Measurements from ENCODE around the gene D2HGDH.

Gene D2HGDH

GRCh38 chr2:241692448-241692847, 42.0 kb upstream of the D2HGDH start:
- Histone ChIP-seq H3K27me3 (ENCODE audit: insufficient read depth, low read length, poor library complexity) (no peaks in the 10 kb centered on the region), H3K79me1 (ENCODE audit: low read length) (peaks cover 5% of the 10 kb centered on the region), H3K18ac (ENCODE audit: low read length) (no peak overlapping the region), H3K23ac (ENCODE audit: low read length) (no peak overlapping the region), H3K4ac (ENCODE audit: low read depth, low read length) (no peak overlapping the region), H3K4me1 (ENCODE audit: control insufficient read depth, low read depth, low read length) (peaks cover 3% of the 10 kb centered on the region), H4K8ac (ENCODE audit: low read depth, low read length) (no peak overlapping the region), H2AK5ac (ENCODE audit: low read length) (no peak overlapping the region), H2BK120ac (ENCODE audit: low read depth, low read length) (no peak overlapping the region), H2BK5ac (ENCODE audit: low read length) (no peak overlapping the region), H3K56ac (ENCODE audit: low read length) (no peak overlapping the region), H3K27ac (ENCODE audit: low read depth, low read length) (no peak overlapping the region), H3K79me2 (ENCODE audit: control insufficient read depth, insufficient read depth, low read length) (peaks cover 7% of the 10 kb centered on the region), H2BK15ac (replicated peaks; ENCODE audit: low read depth) (no peak overlapping the region), H3K9ac (ENCODE audit: low read length) (no peak overlapping the region), H3K4me3 (ENCODE audit: low read length) (no peak overlapping the region), H3K36me3 (ENCODE audit: control insufficient read depth, insufficient read depth, low read length) (peaks cover 2% of the 10 kb centered on the region), H3K4me2 (ENCODE audit: low read length) (no peak overlapping the region), H4K5ac (ENCODE audit: low read length) (no peak overlapping the region)
- no CpG with 5 or more reads among the region's 6 CpGs for WGBS (ENCODE audit: extremely low coverage, insufficient coverage, low lambda C conversion rate)
- peak; percentile 58 for DNase-seq

DNA sequence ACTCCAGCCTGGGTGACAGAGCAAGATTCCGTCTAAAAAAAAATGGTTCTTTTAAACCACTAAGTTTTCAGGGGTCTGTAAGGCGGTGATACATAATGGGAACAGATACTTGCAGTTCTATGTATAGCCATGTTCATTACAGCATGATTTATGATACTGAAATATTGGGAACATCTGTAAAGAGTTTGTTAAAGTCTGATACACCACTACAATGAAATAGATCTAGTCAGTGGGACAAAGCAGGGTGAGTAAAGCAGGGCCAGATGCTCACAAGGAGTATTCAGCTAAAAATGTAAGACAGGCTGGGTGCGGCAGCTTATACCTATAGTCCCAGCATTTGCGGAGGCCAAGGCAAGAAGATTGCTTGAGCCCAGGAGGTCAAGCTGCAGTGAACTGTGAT, 38.8 kb upstream of the D2HGDH start:
- no peak overlapping the region for H3K9ac ChIP-seq (ENCODE audit: low read length)
- no peak overlapping the region for H4K8ac ChIP-seq (ENCODE audit: low read depth, low read length)
- no peak overlapping the region for H3K27ac ChIP-seq (ENCODE audit: low read depth, low read length)
- no peak overlapping the region for H3K4me3 ChIP-seq (ENCODE audit: low read length)
- H3K27me3 ChIP-seq (ENCODE audit: insufficient read depth, low read length, poor library complexity) = no peaks in the 10 kb centered on the region
- no CpG with 5 or more reads among the region's 4 CpGs for WGBS (ENCODE audit: extremely low coverage, insufficient coverage, low lambda C conversion rate)
- no peak overlapping the region for H3K18ac ChIP-seq (ENCODE audit: low read length)
- H3K79me1 ChIP-seq (ENCODE audit: low read length) = no peaks in the 10 kb centered on the region
- no peak overlapping the region for H2BK15ac ChIP-seq (replicated peaks; ENCODE audit: low read depth)
- no peak overlapping the region for H2BK5ac ChIP-seq (ENCODE audit: low read length)
- H3K4me1 ChIP-seq (ENCODE audit: control insufficient read depth, low read depth, low read length) = no peaks in the 10 kb centered on the region
- H4K5ac ChIP-seq (ENCODE audit: low read length) = no peak overlapping the region
- H3K36me3 ChIP-seq (ENCODE audit: control insufficient read depth, insufficient read depth, low read length) = peaks cover 2% of the 10 kb centered on the region
- H3K79me2 ChIP-seq (ENCODE audit: control insufficient read depth, insufficient read depth, low read length) = no peaks in the 10 kb centered on the region
- H3K4ac ChIP-seq (ENCODE audit: low read depth, low read length) = no peak overlapping the region
- H2AK5ac ChIP-seq (ENCODE audit: low read length) = no peak overlapping the region
- H3K56ac ChIP-seq (ENCODE audit: low read length) = no peak overlapping the region
- DNase-seq = no peak
- no peak overlapping the region for H2BK120ac ChIP-seq (ENCODE audit: low read depth, low read length)
- no peak overlapping the region for H3K4me2 ChIP-seq (ENCODE audit: low read length)
- H3K23ac ChIP-seq (ENCODE audit: low read length) = no peak overlapping the region

DNA sequence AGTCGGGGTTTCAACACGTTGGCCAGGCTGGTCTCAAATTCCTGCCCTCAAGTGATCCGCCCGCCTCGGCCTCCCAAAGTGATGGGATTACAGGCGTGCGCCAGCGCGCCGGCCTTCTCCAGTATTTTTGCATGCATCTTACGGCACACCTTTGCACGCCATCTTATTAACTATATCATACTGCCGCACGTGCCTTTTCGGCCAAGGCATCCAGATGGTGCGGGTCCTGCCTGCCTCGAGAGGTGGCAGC, 33.4 kb upstream of the D2HGDH start:
- Histone ChIP-seq H3K18ac (ENCODE audit: low read length) (no peak overlapping the region), H3K56ac (ENCODE audit: low read length) (peak overlapping the region; percentile 75), H2BK15ac (replicated peaks; ENCODE audit: low read depth) (no peak overlapping the region), H4K5ac (ENCODE audit: low read length) (no peak overlapping the region), H2BK5ac (ENCODE audit: low read length) (no peak overlapping the region), H3K4me3 (ENCODE audit: low read length) (peak overlapping the region; percentile 29), H3K4ac (ENCODE audit: low read depth, low read length) (no peak overlapping the region), H3K79me1 (ENCODE audit: low read length) (peaks cover 13% of the 10 kb centered on the region), H3K4me1 (ENCODE audit: control insufficient read depth, low read depth, low read length) (peaks cover 4% of the 10 kb centered on the region), H3K23ac (ENCODE audit: low read length) (no peak overlapping the region), H3K4me2 (ENCODE audit: low read length) (peak overlapping the region; percentile 14), H3K36me3 (ENCODE audit: control insufficient read depth, insufficient read depth, low read length) (peaks cover 7% of the 10 kb centered on the region), H3K27me3 (ENCODE audit: insufficient read depth, low read length, poor library complexity) (no peaks in the 10 kb centered on the region), H3K27ac (ENCODE audit: low read depth, low read length) (no peak overlapping the region), H4K8ac (ENCODE audit: low read depth, low read length) (no peak overlapping the region), H2BK120ac (ENCODE audit: low read depth, low read length) (no peak overlapping the region), H3K79me2 (ENCODE audit: control insufficient read depth, insufficient read depth, low read length) (peaks cover 15% of the 10 kb centered on the region), H2AK5ac (ENCODE audit: low read length) (no peak overlapping the region), H3K9ac (ENCODE audit: low read length) (peak overlapping the region; percentile 97)
- DNase-seq = no peak
- no CpG with 5 or more reads among the region's 17 CpGs for WGBS (ENCODE audit: extremely low coverage, insufficient coverage, low lambda C conversion rate)

- Histone ChIP-seq H4K5ac (ENCODE audit: low read length) (no peak within 1 kb of the TSS), H3K27ac (ENCODE audit: low read depth, low read length) (peak within 1 kb of the TSS; percentile 75), H2BK5ac (ENCODE audit: low read length) (peak within 1 kb of the TSS; percentile 80), H3K79me1 (ENCODE audit: low read length) (peaks cover 13% of the 10 kb centered on the region), H3K4me2 (ENCODE audit: low read length) (peak within 1 kb of the TSS; percentile 72), H3K4ac (ENCODE audit: low read depth, low read length) (peak within 1 kb of the TSS; percentile 84), H3K23ac (ENCODE audit: low read length) (peak within 1 kb of the TSS; percentile 80), H3K9ac (ENCODE audit: low read length) (peak within 1 kb of the TSS; percentile 97), H3K4me1 (ENCODE audit: control insufficient read depth, low read depth, low read length) (peaks cover 4% of the 10 kb centered on the region), H2BK120ac (ENCODE audit: low read depth, low read length) (no peak within 1 kb of the TSS), H3K79me2 (ENCODE audit: control insufficient read depth, insufficient read depth, low read length) (peaks cover 15% of the 10 kb centered on the region), H2BK15ac (replicated peaks; ENCODE audit: low read depth) (no peak within 1 kb of the TSS), H2AK5ac (ENCODE audit: low read length) (peak within 1 kb of the TSS; percentile 78), H3K36me3 (ENCODE audit: control insufficient read depth, insufficient read depth, low read length) (peaks cover 8% of the 10 kb centered on the region), H3K27me3 (ENCODE audit: insufficient read depth, low read length, poor library complexity) (no peaks in the 10 kb centered on the region), H4K8ac (ENCODE audit: low read depth, low read length) (no peak within 1 kb of the TSS), H3K4me3 (ENCODE audit: low read length) (peak within 1 kb of the TSS; percentile 81), H3K56ac (ENCODE audit: low read length) (peak within 1 kb of the TSS; percentile 98), H3K18ac (ENCODE audit: low read length) (peak within 1 kb of the TSS; percentile 75)
- peak; percentile 96 for DNase-seq
- no CpG with 5 or more reads among the region's 96 CpGs for WGBS (ENCODE audit: extremely low coverage, insufficient coverage, low lambda C conversion rate)
Measured at GRCh38 chr2:241701399-241702154, 32.9 kb upstream of the D2HGDH start, which contains the start of gene ING5. ING5 (plus strand) TSS chr2:241702039; CDS start chr2:241702066, 27 bp downstream.

DNA sequence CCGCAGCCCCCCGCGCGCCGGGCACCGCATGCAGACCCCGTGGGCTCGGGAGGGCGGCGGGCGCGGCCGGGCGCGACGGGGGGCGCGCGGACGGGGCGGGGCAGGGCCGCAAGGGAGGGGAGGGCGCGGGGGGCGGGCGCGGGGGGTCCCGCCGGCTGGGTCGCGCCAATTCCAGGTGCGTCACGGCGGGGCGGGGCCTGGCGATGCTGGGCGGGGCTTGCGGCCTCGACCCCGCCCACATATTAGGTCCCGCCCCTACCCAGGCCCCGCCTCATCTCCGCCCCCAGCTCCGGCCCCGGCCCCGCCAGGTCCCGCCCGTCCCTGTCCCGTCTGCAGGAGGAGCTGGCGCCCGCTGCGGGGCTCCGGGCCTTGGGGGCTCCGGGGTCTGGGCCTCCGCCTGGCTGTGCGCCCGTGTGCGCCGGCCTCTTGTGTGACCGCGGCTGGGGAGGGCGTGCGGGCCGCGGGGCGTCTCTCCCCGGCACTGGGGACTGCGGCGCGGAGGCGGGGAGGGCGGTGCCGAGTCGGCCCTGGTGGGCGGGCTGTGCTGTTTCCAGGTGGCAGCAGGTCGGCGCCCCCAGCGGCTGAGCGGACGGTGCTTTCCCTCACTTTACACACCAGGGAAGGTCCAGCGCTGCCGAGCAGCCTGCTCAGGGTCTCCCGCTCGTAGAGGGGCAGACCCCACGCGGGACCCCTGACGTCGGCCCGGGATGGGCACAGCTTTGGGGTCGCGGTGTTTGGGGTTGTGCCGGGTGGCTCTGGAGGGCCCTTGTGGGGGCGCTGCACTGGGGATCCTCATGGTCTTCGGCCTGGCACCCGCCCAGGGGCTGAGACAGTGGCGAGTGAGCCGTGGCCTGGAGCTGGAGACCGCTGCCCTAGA, 32.0 kb upstream of the D2HGDH start:
- Histone ChIP-seq H3K4me2 (ENCODE audit: low read length) (peak overlapping the region; percentile 72), H2BK5ac (ENCODE audit: low read length) (no peak overlapping the region), H3K9ac (ENCODE audit: low read length) (peak overlapping the region; percentile 84), H4K5ac (ENCODE audit: low read length) (no peak overlapping the region), H4K8ac (ENCODE audit: low read depth, low read length) (no peak overlapping the region), H3K36me3 (ENCODE audit: control insufficient read depth, insufficient read depth, low read length) (peaks cover 9% of the 10 kb centered on the region), H3K4me3 (ENCODE audit: low read length) (peak overlapping the region; percentile 71), H3K56ac (ENCODE audit: low read length) (peak overlapping the region; percentile 90), H3K27me3 (ENCODE audit: insufficient read depth, low read length, poor library complexity) (no peaks in the 10 kb centered on the region), H2BK15ac (replicated peaks; ENCODE audit: low read depth) (no peak overlapping the region), H3K4me1 (ENCODE audit: control insufficient read depth, low read depth, low read length) (peaks cover 4% of the 10 kb centered on the region), H3K4ac (ENCODE audit: low read depth, low read length) (no peak overlapping the region), H3K23ac (ENCODE audit: low read length) (no peak overlapping the region), H2BK120ac (ENCODE audit: low read depth, low read length) (no peak overlapping the region), H2AK5ac (ENCODE audit: low read length) (no peak overlapping the region), H3K18ac (ENCODE audit: low read length) (peak overlapping the region; percentile 75), H3K79me2 (ENCODE audit: control insufficient read depth, insufficient read depth, low read length) (peaks cover 15% of the 10 kb centered on the region), H3K79me1 (ENCODE audit: low read length) (peaks cover 13% of the 10 kb centered on the region), H3K27ac (ENCODE audit: low read depth, low read length) (peak overlapping the region; percentile 75)
- no CpG with 5 or more reads among the region's 98 CpGs for WGBS (ENCODE audit: extremely low coverage, insufficient coverage, low lambda C conversion rate)
- peak; percentile 93 for DNase-seq
